KMS-11 (cell line): ENCODE data around the gene AOPEP.

Experiments used
- H2AFZ ChIP-seq: fragments of 200-600 bp; sonication (generic); 2 replicates; pipeline ENCODE4 v1.6.1; 2016; ENCODE audit warnings: antibody characterized with exemption, mixed run types, low read depth
- H3K27ac ChIP-seq: fragments of 200-600 bp; sonication (generic); 2 replicates; pipeline ENCODE4 v1.6.1; 2016; ENCODE audit warnings: mild to moderate bottlenecking, mixed run types
- H3K27me3 ChIP-seq: fragments of 200-600 bp; sonication (generic); 2 replicates; pipeline ENCODE4 v1.6.1; 2017; ENCODE audit warnings: mild to moderate bottlenecking, low read depth, mixed run types, moderate library complexity; ENCODE audit not compliant: insufficient read depth
- H3K36me3 ChIP-seq: fragments of 200-600 bp; sonication (generic); 2 replicates; pipeline ENCODE4 v1.6.1; 2017; ENCODE audit warnings: mild to moderate bottlenecking, mixed run types; ENCODE audit not compliant: insufficient read depth
- H3K4me1 ChIP-seq: fragments of 200-600 bp; sonication (generic); 2 replicates; pipeline ENCODE4 v1.6.1; 2016; ENCODE audit warnings: mild to moderate bottlenecking, low read depth, mixed run types; ENCODE audit not compliant: poor library complexity, severe bottlenecking
- H3K4me2 ChIP-seq: fragments of 200-600 bp; sonication (generic); 2 replicates; pipeline ENCODE4 v1.7.0; 2016; ENCODE audit warnings: mild to moderate bottlenecking, mixed run types
- H3K4me3 ChIP-seq: fragments of 200-600 bp; sonication (generic); IDR thresholded peaks from 2 replicates; pipeline ENCODE4 v1.6.1; 2017; ENCODE audit warnings: low read depth, low read length, mixed read lengths; ENCODE audit not compliant: insufficient read depth
- H3K79me2 ChIP-seq: fragments of 200-600 bp; sonication (generic); 2 replicates; pipeline ENCODE4 v1.6.1; 2016; ENCODE audit warnings: low read depth, mixed run types; ENCODE audit not compliant: insufficient read depth
- H3K9ac ChIP-seq: fragments of 200-600 bp; sonication (generic); 2 replicates; pipeline ENCODE4 v1.6.1; 2016; ENCODE audit warnings: mild to moderate bottlenecking, mixed run types
- H4K20me1 ChIP-seq: fragments of 200-600 bp; sonication (generic); 2 replicates; pipeline ENCODE4 v1.6.1; 2016; ENCODE audit warnings: mild to moderate bottlenecking, mixed run types; ENCODE audit not compliant: insufficient read depth
- CTCF ChIP-seq: fragments of 200-600 bp; sonication (generic); conservative IDR thresholded peaks from 2 replicates; pipeline ENCODE4 v1.6.1; 2017; ENCODE audit warnings: low read depth, mild to moderate bottlenecking, antibody characterized with exemption, low read length, moderate library complexity, mixed read lengths

The AOPEP gene

GRCh38 chr9:94950040-94950578 lies 223.6 kb downstream of the AOPEP start:
- Histone ChIP-seq H3K9ac (no peak overlapping the region), H3K27ac (no peak overlapping the region), H3K4me1 (no peaks in the 10 kb centered on the region), H3K27me3 (no peaks in the 10 kb centered on the region), H3K79me2 (no peaks in the 10 kb centered on the region), H3K4me2 (no peak overlapping the region), H4K20me1 (no peaks in the 10 kb centered on the region), H3K4me3 (no peak overlapping the region), H2AFZ (no peak overlapping the region), H3K36me3 (no peaks in the 10 kb centered on the region)
- no peak for TF ChIP-seq CTCF

DNA sequence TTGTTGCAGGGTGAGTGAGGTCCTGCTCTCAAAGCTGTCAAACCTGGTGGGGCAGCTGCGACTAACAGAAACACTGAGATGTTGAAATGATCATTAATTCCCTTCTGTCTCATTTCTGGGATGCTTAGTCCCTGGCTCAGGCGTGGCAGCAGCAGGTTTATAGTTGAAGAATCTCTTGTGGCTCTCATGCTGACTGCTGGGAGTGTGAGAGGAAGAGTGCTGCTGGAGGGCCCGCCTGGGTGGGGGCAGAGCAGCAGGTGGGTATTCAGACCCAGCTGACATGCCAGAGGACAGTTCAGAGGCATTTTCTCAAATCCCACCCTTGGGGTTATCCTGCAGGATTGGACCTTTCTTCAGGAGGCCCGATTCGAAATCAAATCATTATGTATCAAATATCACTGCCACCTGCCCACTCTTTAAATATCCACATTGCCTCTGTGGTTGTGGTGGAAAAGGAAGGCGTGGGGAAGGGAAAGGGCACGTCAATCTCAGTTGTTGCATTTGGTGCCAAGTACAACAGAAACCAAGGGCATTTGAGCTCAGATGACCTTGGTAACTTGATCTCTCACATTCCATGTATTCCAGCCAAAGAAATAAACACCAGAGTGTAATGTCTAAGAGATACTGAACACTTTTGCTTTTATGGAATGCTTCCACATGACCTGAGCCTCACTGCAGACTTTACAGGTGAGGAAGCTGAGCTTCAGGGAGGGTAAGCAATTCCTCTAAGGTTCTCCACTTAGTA lies 224.3 kb downstream of the AOPEP start:
- Histone ChIP-seq H4K20me1 (no peaks in the 10 kb centered on the region), H2AFZ (no peak overlapping the region), H3K79me2 (no peaks in the 10 kb centered on the region), H3K27me3 (no peaks in the 10 kb centered on the region), H3K4me2 (no peak overlapping the region), H3K27ac (no peak overlapping the region), H3K4me1 (no peaks in the 10 kb centered on the region), H3K36me3 (no peaks in the 10 kb centered on the region), H3K9ac (no peak overlapping the region), H3K4me3 (no peak overlapping the region)
- no peak for TF ChIP-seq CTCF

DNA sequence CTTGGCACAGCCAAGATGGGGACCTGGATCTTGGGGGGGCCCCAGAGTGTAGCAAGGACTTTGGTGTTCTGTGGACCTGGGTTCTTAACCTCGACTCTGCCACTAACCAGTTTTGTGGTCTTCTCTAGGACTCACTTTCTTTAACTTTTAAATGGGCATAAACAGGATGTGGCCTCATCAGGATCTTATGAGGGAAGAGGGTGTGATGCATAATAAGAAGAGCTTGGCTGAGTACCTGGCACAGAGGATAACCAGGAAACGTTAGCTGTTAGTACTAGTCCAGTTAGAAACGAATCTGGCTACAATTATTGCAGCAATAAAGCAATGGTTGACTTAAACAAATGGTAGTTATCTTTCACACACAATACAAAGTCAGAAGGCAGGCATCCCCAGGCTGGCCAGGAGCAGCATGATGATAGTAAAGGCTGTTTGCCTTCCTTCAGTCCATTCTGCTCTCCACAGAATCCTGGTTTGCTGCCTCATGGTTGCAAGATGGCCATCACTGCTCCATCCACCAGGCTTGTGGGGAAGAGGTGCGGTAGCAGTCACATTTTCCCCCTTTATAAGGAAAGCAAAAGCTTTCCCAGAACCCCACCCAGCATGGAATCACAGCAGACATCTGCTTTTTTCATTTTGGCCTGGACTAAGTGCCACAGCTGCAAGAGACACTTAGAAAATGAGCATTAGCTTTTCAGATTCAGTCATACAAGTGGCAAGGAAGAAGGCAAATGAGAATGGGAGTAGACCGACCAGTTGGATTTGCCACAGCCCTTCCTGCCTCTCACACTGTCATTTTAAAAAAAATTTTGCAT lies 225.0 kb downstream of the AOPEP start:
- no peak overlapping the region for H3K9ac ChIP-seq
- no peak overlapping the region for H3K4me3 ChIP-seq
- H3K4me1 ChIP-seq: no peaks in the 10 kb centered on the region
- H4K20me1 ChIP-seq: no peaks in the 10 kb centered on the region
- no peaks in the 10 kb centered on the region for H3K79me2 ChIP-seq
- no peaks in the 10 kb centered on the region for H3K27me3 ChIP-seq
- no peak for TF ChIP-seq CTCF
- H3K27ac ChIP-seq: no peak overlapping the region
- no peak overlapping the region for H2AFZ ChIP-seq
- no peaks in the 10 kb centered on the region for H3K36me3 ChIP-seq
- H3K4me2 ChIP-seq: no peak overlapping the region

GRCh38 chr9:94952565-94953373 lies 226.3 kb downstream of the AOPEP start:
- no peaks in the 10 kb centered on the region for H3K4me1 ChIP-seq

More at GRCh38 chr9:94952565-94953373, 226.3 kb downstream of the AOPEP start:
- no peak for TF ChIP-seq CTCF
- Histone ChIP-seq H3K27ac (no peak overlapping the region), H2AFZ (no peak overlapping the region), H3K36me3 (no peaks in the 10 kb centered on the region), H3K27me3 (no peaks in the 10 kb centered on the region), H4K20me1 (no peaks in the 10 kb centered on the region), H3K9ac (no peak overlapping the region), H3K4me3 (no peak overlapping the region), H3K79me2 (no peaks in the 10 kb centered on the region), H3K4me2 (no peak overlapping the region)
